Activated T-helper 1 cell treated with Interleukin-2 at 50 U/mL for 16 hours (primary cell): ENCODE data around the gene HYLS1.

Experiments
- DNase-seq: peaks from one replicate; pipeline ENCODE4 v3.0.0-alpha.2; 2020; ENCODE audit warnings: low read depth

Gene HYLS1

GRCh38 chr11:125934473-125934872, 47.0 kb downstream of the HYLS1 start:
- DNase-seq = no peak

- DNase-seq = no peak
Measured at GRCh38 chr11:125935056-125935455, 47.6 kb downstream of the HYLS1 start.

- no peak for DNase-seq
Measured at GRCh38 chr11:125935618-125936199, 48.2 kb downstream of the HYLS1 start.

GRCh38 chr11:125938418-125938817, 51.0 kb downstream of the HYLS1 start:
- DNase-seq = no peak

- no peak for DNase-seq
Measured at GRCh38 chr11:125939081-125939521, 51.6 kb downstream of the HYLS1 start.

GRCh38 chr11:125940145-125940544, 52.7 kb downstream of the HYLS1 start:
- DNase-seq = no peak

- DNase-seq = no peak
Measured at GRCh38 chr11:125941267-125941618, 53.8 kb downstream of the HYLS1 start.

GRCh38 chr11:125941619-125942611, 54.4 kb downstream of the HYLS1 start:
- DNase-seq = no peak

GRCh38 chr11:125942771-125943428, 55.4 kb downstream of the HYLS1 start:
- no peak for DNase-seq

- DNase-seq = no peak
Measured at GRCh38 chr11:125943661-125944349, 56.3 kb downstream of the HYLS1 start.

GRCh38 chr11:125944350-125945010, 57.0 kb downstream of the HYLS1 start:
- DNase-seq = no peak

- DNase-seq = no peak
Measured at GRCh38 chr11:125945011-125945796, 57.7 kb downstream of the HYLS1 start.

GRCh38 chr11:125945797-125946520, 58.5 kb downstream of the HYLS1 start, which contains the start of gene VSIG10L2:
VSIG10L2 (plus strand) TSS chr11:125946044; CDS start chr11:125946056, 12 bp downstream.
- no peak for DNase-seq

GRCh38 chr11:125946712-125947418, 59.4 kb downstream of the HYLS1 start:
- DNase-seq = no peak

- no peak for DNase-seq
Measured at GRCh38 chr11:125947419-125948277, 60.2 kb downstream of the HYLS1 start.

GRCh38 chr11:125948278-125949051, 61.0 kb downstream of the HYLS1 start:
- no peak for DNase-seq
